AG04450 (cell line): ENCODE measurements around the gene MIPEP. TPM values are rescaled to one million over a fixed set of nuclear protein-coding genes. Genes with fewer than 3 reads are reported as not detected.
A peak's percentile ranks its signal among the peaks of the same experiment; 100 is the strongest.

Experiments used
- CTCF ChIA-PET: fragments of 300-600, 350-600 bp; formaldehyde crosslinking; extraction: SDS; loops from one replicate; lab custom pipeline; 2022; ENCODE audit warnings: antibody characterized with exemption, inconsistent platforms; lab: Charles Lee
- POLR2A ChIA-PET: fragments of 350-600 bp; formaldehyde crosslinking; extraction: SDS; loops from one replicate; lab custom pipeline; 2021; ENCODE audit warnings: antibody characterized with exemption, inconsistent platforms; lab: Yijun Ruan, JAX
- DNase-seq: peaks from one replicate; pipeline ENCODE4 v3.0.0-alpha.2; 2011; ENCODE audit warnings: low read depth, low spot score
- H3K27ac ChIP-seq: one replicate; pipeline ENCODE4 v1.5.1; 2012; ENCODE audit warnings: low read depth, low read length, control low read depth
- H3K27me3 ChIP-seq: one replicate; pipeline ENCODE4 v1.6.0; 2012; ENCODE audit warnings: low read length; ENCODE audit not compliant: control insufficient read depth, insufficient read depth
- H3K4me3 ChIP-seq: 2 replicates; pipeline ENCODE4 v1.5.1; 2011; ENCODE audit warnings: mild to moderate bottlenecking, low read depth, low read length, control low read depth
- H3K9me3 ChIP-seq: 2 replicates; pipeline ENCODE4 v1.5.1; 2012; ENCODE audit warnings: low read length; ENCODE audit not compliant: control insufficient read depth, insufficient read depth
- CTCF ChIP-seq: IDR thresholded peaks from 2 replicates; pipeline ENCODE4 v1.5.1; 2011; ENCODE audit warnings: low read depth, low read length, control low read depth, inconsistent platforms
- polyA plus RNA-seq: library from polyadenylated mRNA; depleted of rRNA; stranded (reverse); fragments of >200 nt; gene quantifications from 2 replicates; pipeline ENCODE4 v1.2.3, GENCODE V29; 2011

Gene MIPEP
- polyA plus RNA-seq, 1 experiment = 40.8 TPM

- Histone ChIP-seq H3K9me3 (no peaks in the 10 kb centered on the region), H3K27me3 (no peaks in the 10 kb centered on the region), H3K27ac (no peak overlapping the region), H3K4me3 (no peak overlapping the region)
- DNase-seq = no peak
- TF ChIP-seq CTCF = no peak
- POLR2A ChIA-PET = no interaction called here
- CTCF ChIA-PET = interaction anchor here (0.6 to 3.7 kb wide), 15 partner anchors 8 to 342 kb away, joined by 3 to 29 read pairs (median 4); no protein-coding TSS in a partner anchor
These were observed 33.1 kb upstream of the MIPEP start for GRCh38 chr13:23922005-23922932.

- peak; percentile 6 for DNase-seq
- peak; percentile 72 for TF ChIP-seq CTCF
- ChIA-PET CTCF (interaction anchor here (0.6 to 3.7 kb wide), 13 partner anchors 9 to 343 kb away, joined by 3 to 29 read pairs (median 4); no protein-coding TSS in a partner anchor), POLR2A (no interaction called here)
- Histone ChIP-seq H3K9me3 (no peaks in the 10 kb centered on the region), H3K4me3 (no peak overlapping the region), H3K27me3 (no peaks in the 10 kb centered on the region), H3K27ac (no peak overlapping the region)
These were observed 32.3 kb upstream of the MIPEP start for GRCh38 chr13:23921451-23921888.

- H3K27me3 ChIP-seq = no peaks in the 10 kb centered on the region
- DNase-seq = no peak
- TF ChIP-seq CTCF = no peak
- POLR2A ChIA-PET = no interaction called here
- no peaks in the 10 kb centered on the region for H3K9me3 ChIP-seq
- no peak overlapping the region for H3K27ac ChIP-seq
- CTCF ChIA-PET = interaction anchor here (1.0 to 1.8 kb wide), 3 partner anchors 41 to 543 kb away, joined by 3 to 12 read pairs (median 7); no protein-coding TSS in a partner anchor
- no peak overlapping the region for H3K4me3 ChIP-seq
These were observed 29.8 kb upstream of the MIPEP start for GRCh38 chr13:23919006-23919405.

- DNase-seq = no peak
- CTCF ChIA-PET = interaction anchor here (1.0 to 1.8 kb wide), 3 partner anchors 42 to 543 kb away, joined by 3 to 12 read pairs (median 7); no protein-coding TSS in a partner anchor
- POLR2A ChIA-PET = no interaction called here
- no peaks in the 10 kb centered on the region for H3K27me3 ChIP-seq
- no peak for TF ChIP-seq CTCF
- H3K4me3 ChIP-seq = no peak overlapping the region
- H3K27ac ChIP-seq = no peak overlapping the region
- H3K9me3 ChIP-seq = no peaks in the 10 kb centered on the region
These were observed 29.0 kb upstream of the MIPEP start for GRCh38 chr13:23918208-23918607.

- no peak for TF ChIP-seq CTCF
- CTCF ChIA-PET = interaction anchor here (0.6 kb wide), 1 partner anchor 448 kb away, joined by 3 read pairs; no protein-coding TSS in a partner anchor
- H3K27me3 ChIP-seq = no peaks in the 10 kb centered on the region
- DNase-seq = no peak
- POLR2A ChIA-PET = no interaction called here
- no peaks in the 10 kb centered on the region for H3K9me3 ChIP-seq
- H3K4me3 ChIP-seq = no peak overlapping the region
- no peak overlapping the region for H3K27ac ChIP-seq
These were observed 26.1 kb upstream of the MIPEP start for GRCh38 chr13:23915308-23915707.
